GM18526 (cell line): Measurements from ENCODE around the gene DNAJC6.

Experiments used
- POLR2A ChIP-seq: IDR thresholded peaks from 3 replicates; pipeline ENCODE4 v1.6.1; 2011; ENCODE audit not compliant: insufficient read length; ENCODE audit errors: extremely low read depth

The DNAJC6 gene

GRCh38 chr1:65323246-65323645, 13.9 kb downstream of the DNAJC6 start:
- no peak for TF ChIP-seq POLR2A

GRCh38 chr1:65330021-65330420, 20.7 kb downstream of the DNAJC6 start:
- no peak for TF ChIP-seq POLR2A

- TF ChIP-seq POLR2A = no peak
Measured at GRCh38 chr1:65330822-65331221, 21.5 kb downstream of the DNAJC6 start.

- TF ChIP-seq POLR2A = no peak
Measured at GRCh38 chr1:65332821-65333220, 23.5 kb downstream of the DNAJC6 start.

- TF ChIP-seq POLR2A = no peak
Measured at GRCh38 chr1:65334081-65334480, 24.7 kb downstream of the DNAJC6 start.

GRCh38 chr1:65339866-65340468, 30.6 kb downstream of the DNAJC6 start:
- TF ChIP-seq POLR2A = no peak

- no peak for TF ChIP-seq POLR2A
Measured at GRCh38 chr1:65341381-65341780, 32.0 kb downstream of the DNAJC6 start.

GRCh38 chr1:65343286-65343685, 33.9 kb downstream of the DNAJC6 start:
- no peak for TF ChIP-seq POLR2A

- no peak for TF ChIP-seq POLR2A
Measured at GRCh38 chr1:65344171-65344814, 35.0 kb downstream of the DNAJC6 start.

GRCh38 chr1:65346190-65346589, 36.8 kb downstream of the DNAJC6 start:
- TF ChIP-seq POLR2A = no peak

- TF ChIP-seq POLR2A = no peak
Measured at GRCh38 chr1:65355031-65355712, 45.8 kb downstream of the DNAJC6 start.

GRCh38 chr1:65357291-65357960, 48.1 kb downstream of the DNAJC6 start:
- no peak for TF ChIP-seq POLR2A

GRCh38 chr1:65359888-65360287, 50.5 kb downstream of the DNAJC6 start:
- TF ChIP-seq POLR2A = no peak

- no peak for TF ChIP-seq POLR2A
Measured at GRCh38 chr1:65360648-65361047, 51.3 kb downstream of the DNAJC6 start.

- no peak for TF ChIP-seq POLR2A
Measured at GRCh38 chr1:65362545-65362944, 53.2 kb downstream of the DNAJC6 start.

GRCh38 chr1:65363484-65363883, 54.1 kb downstream of the DNAJC6 start:
- no peak for TF ChIP-seq POLR2A
